Effector CD4-positive, alpha-beta T cell (primary cell): ENCODE measurements around the gene RAD51.

ENCODE experiments used
- DNase-seq: peaks from one replicate; pipeline ENCODE4 v3.0.0-alpha.2; 2020

RAD51 gene

GRCh38 chr15:40763801-40764628 is 69.0 kb downstream of the RAD51 start, which contains the start of gene GCHFR:
GCHFR (plus strand) TSS chr15:40764068; CDS start chr15:40764181, 113 bp downstream.
- DNase-seq = peak; percentile 65

- DNase-seq = no peak
Measured at GRCh38 chr15:40764629-40765103, 69.7 kb downstream of the RAD51 start.

GRCh38 chr15:40766194-40766815 is 71.3 kb downstream of the RAD51 start:
- no peak for DNase-seq

- no peak for DNase-seq
Measured at GRCh38 chr15:40766906-40767837, 72.2 kb downstream of the RAD51 start.

GRCh38 chr15:40767838-40768500 is 73.0 kb downstream of the RAD51 start:
- DNase-seq = no peak

- DNase-seq = no peak
Measured at GRCh38 chr15:40768521-40769273, 73.7 kb downstream of the RAD51 start.

GRCh38 chr15:40769274-40770146 is 74.5 kb downstream of the RAD51 start, which contains the start of gene C15orf62:
C15orf62 (plus strand) TSS chr15:40769980; CDS start chr15:40770496, 516 bp downstream.
- peak; percentile 42 for DNase-seq

- no peak for DNase-seq
Measured at GRCh38 chr15:40770147-40770721, 75.3 kb downstream of the RAD51 start.

- no peak for DNase-seq
Measured at GRCh38 chr15:40771242-40771641, 76.3 kb downstream of the RAD51 start.

- DNase-seq = no peak
Measured at GRCh38 chr15:40772014-40772413, 77.0 kb downstream of the RAD51 start.

- no peak for DNase-seq
Measured at GRCh38 chr15:40773496-40773895, 78.5 kb downstream of the RAD51 start.

- no peak for DNase-seq
Measured at GRCh38 chr15:40773902-40774301, 78.9 kb downstream of the RAD51 start.

- no peak for DNase-seq
Measured at GRCh38 chr15:40775007-40775406, 80.0 kb downstream of the RAD51 start.

GRCh38 chr15:40775740-40776536 is 81.0 kb downstream of the RAD51 start:
- no peak for DNase-seq

GRCh38 chr15:40776537-40777141 is 81.7 kb downstream of the RAD51 start:
- no peak for DNase-seq
